Muscle of leg (tissue), 11 donors: ENCODE measurements around the gene CD47. TPM values are rescaled to one million over a fixed set of nuclear protein-coding genes. Genes with fewer than 3 reads are reported as not detected.

Experiments used
- DNase-seq: peaks from one replicate; pipeline ENCODE4 v3.0.0; 2013
- H3K27ac ChIP-seq: one replicate; pipeline ENCODE4 v1.5.1; 2013; ENCODE audit warnings: mild to moderate bottlenecking, low read length, control low read depth
- H3K27me3 ChIP-seq: one replicate; pipeline ENCODE4 v1.6.1; 2013; ENCODE audit warnings: low read length; ENCODE audit not compliant: control insufficient read depth, insufficient read depth
- H3K36me3 ChIP-seq: one replicate; pipeline ENCODE4 v1.6.1; 2013; ENCODE audit warnings: low read length; ENCODE audit not compliant: control insufficient read depth, insufficient read depth
- H3K4me1 ChIP-seq: one replicate; pipeline ENCODE4 v1.6.1; 2013; ENCODE audit warnings: low read length; ENCODE audit not compliant: control insufficient read depth, insufficient read depth
- H3K4me3 ChIP-seq: one replicate; pipeline ENCODE4 v1.5.1; 2013; ENCODE audit warnings: low read length, control low read depth
- H3K9me3 ChIP-seq: replicated peaks from 2 replicates; pipeline ENCODE4 v1.6.1; 2013; ENCODE audit warnings: low read depth, low read length; ENCODE audit not compliant: control insufficient read depth
- WGBS: methylation state at CpG from one replicate; pipeline ENCODE4 v1.1.5; 2013; ENCODE audit warnings: missing lambda C conversion rate; ENCODE audit not compliant: insufficient coverage; 5-methylcytosine and 5-hydroxymethylcytosine counted together
- polyA plus RNA-seq, 8 donors: library from polyadenylated mRNA; unstranded; fragments of 120-200 nt; gene quantifications; one replicate each; pipeline versions ENCODE4 v1.2.1 to v1.2.3, GENCODE V29; 2013; ENCODE audit warnings: inconsistent platforms in 1 of 8, low replicate concordance in 1 of 8; ENCODE audit not compliant: insufficient read length in 8 of 8, insufficient read depth in 1 of 8
- total RNA-seq: library from RNA; stranded (reverse); fragments of 120-200 nt; gene quantifications from one replicate; pipeline ENCODE4 v1.2.4, GENCODE V29; 2013

Gene CD47
- total and polyA plus RNA-seq, 9 donors = 55.3 to 84.6 (median 70.4) TPM

GRCh38 chr3:108042300-108042699 lies 48.5 kb downstream of the CD47 start:
- no peaks in the 10 kb centered on the region for H3K9me3 ChIP-seq
- no peaks in the 10 kb centered on the region for H3K4me1 ChIP-seq
- 80% methylated on average over 2 of the region's 8 CpGs for WGBS
- no peaks in the 10 kb centered on the region for H3K27me3 ChIP-seq
- no peak overlapping the region for H3K27ac ChIP-seq
- H3K4me3 ChIP-seq = no peak overlapping the region
- H3K36me3 ChIP-seq = peaks cover 17% of the 10 kb centered on the region
- no peak for DNase-seq

- WGBS = no CpG with 5 or more reads among the region's 1 CpG
- H3K27me3 ChIP-seq = no peaks in the 10 kb centered on the region
- H3K36me3 ChIP-seq = peaks cover 12% of the 10 kb centered on the region
- no peak for DNase-seq
- no peaks in the 10 kb centered on the region for H3K9me3 ChIP-seq
- H3K27ac ChIP-seq = no peak overlapping the region
- H3K4me1 ChIP-seq = no peaks in the 10 kb centered on the region
- no peak overlapping the region for H3K4me3 ChIP-seq
Observed at GRCh38 chr3:108041253-108041652, 49.6 kb downstream of the CD47 start.

GRCh38 chr3:108037770-108038169 lies 53.1 kb downstream of the CD47 start:
- WGBS = no CpG with 5 or more reads among the region's 3 CpGs
- H3K36me3 ChIP-seq = peaks cover 9% of the 10 kb centered on the region
- H3K9me3 ChIP-seq = no peaks in the 10 kb centered on the region

GRCh38 chr3:108036984-108037741 lies 53.7 kb downstream of the CD47 start:
- Histone ChIP-seq H3K27ac (no peak overlapping the region), H3K36me3 (peaks cover 3% of the 10 kb centered on the region), H3K4me3 (no peak overlapping the region), H3K4me1 (no peaks in the 10 kb centered on the region), H3K9me3 (no peaks in the 10 kb centered on the region), H3K27me3 (no peaks in the 10 kb centered on the region)
- peak; percentile 51 for DNase-seq
- WGBS = 62% methylated on average over 4 of the region's 12 CpGs

More at GRCh38 chr3:108037770-108038169, 53.1 kb downstream of the CD47 start:
- Histone ChIP-seq H3K27me3 (no peaks in the 10 kb centered on the region), H3K4me1 (no peaks in the 10 kb centered on the region), H3K4me3 (no peak overlapping the region), H3K27ac (no peak overlapping the region)
- no peak for DNase-seq

- Histone ChIP-seq H3K36me3 (no peaks in the 10 kb centered on the region), H3K4me3 (no peak overlapping the region), H3K9me3 (no peaks in the 10 kb centered on the region), H3K27me3 (no peaks in the 10 kb centered on the region), H3K27ac (no peak overlapping the region), H3K4me1 (no peaks in the 10 kb centered on the region)
- no CpG with 5 or more reads among the region's 1 CpG for whole genome bisulfite sequencing
- no peak for DNase-seq
Observed at GRCh38 chr3:108036401-108036800, 54.4 kb downstream of the CD47 start.

- H3K4me1 ChIP-seq = no peaks in the 10 kb centered on the region
- no peak for DNase-seq
- no peaks in the 10 kb centered on the region for H3K27me3 ChIP-seq
- H3K36me3 ChIP-seq = no peaks in the 10 kb centered on the region
- no peak overlapping the region for H3K4me3 ChIP-seq
- H3K27ac ChIP-seq = no peak overlapping the region
- WGBS = 83% methylated on average over 2 of the region's 4 CpGs
- no peaks in the 10 kb centered on the region for H3K9me3 ChIP-seq
Observed at GRCh38 chr3:108035751-108036150, 55.1 kb downstream of the CD47 start.

GRCh38 chr3:108031895-108032294 lies 58.9 kb downstream of the CD47 start:
- no peak for DNase-seq
- no peaks in the 10 kb centered on the region for H3K4me1 ChIP-seq
- H3K36me3 ChIP-seq = no peaks in the 10 kb centered on the region
- no peak overlapping the region for H3K4me3 ChIP-seq
- H3K9me3 ChIP-seq = no peaks in the 10 kb centered on the region
- no peaks in the 10 kb centered on the region for H3K27me3 ChIP-seq
- WGBS = 90% methylated on average over 2 of the region's 2 CpGs
- H3K27ac ChIP-seq = no peak overlapping the region

- no peaks in the 10 kb centered on the region for H3K27me3 ChIP-seq
- H3K27ac ChIP-seq = no peak overlapping the region
- H3K4me3 ChIP-seq = no peak overlapping the region
- peak; percentile 68 for DNase-seq
- no peaks in the 10 kb centered on the region for H3K36me3 ChIP-seq
- no peaks in the 10 kb centered on the region for H3K9me3 ChIP-seq
- no peaks in the 10 kb centered on the region for H3K4me1 ChIP-seq
- WGBS = 72% methylated on average over 4 of the region's 5 CpGs
Observed at GRCh38 chr3:108030960-108031359, 59.9 kb downstream of the CD47 start.

- H3K27me3 ChIP-seq = no peaks in the 10 kb centered on the region
- no CpG with 5 or more reads among the region's 1 CpG for WGBS
- no peaks in the 10 kb centered on the region for H3K9me3 ChIP-seq
- DNase-seq = no peak
- H3K4me1 ChIP-seq = no peaks in the 10 kb centered on the region
- H3K27ac ChIP-seq = no peak overlapping the region
- no peak overlapping the region for H3K4me3 ChIP-seq
- no peaks in the 10 kb centered on the region for H3K36me3 ChIP-seq
Observed at GRCh38 chr3:108029466-108029865, 61.4 kb downstream of the CD47 start.

GRCh38 chr3:108028896-108029295 lies 61.9 kb downstream of the CD47 start:
- Histone ChIP-seq H3K27ac (no peak overlapping the region), H3K4me3 (no peak overlapping the region), H3K36me3 (no peaks in the 10 kb centered on the region), H3K4me1 (no peaks in the 10 kb centered on the region), H3K9me3 (no peaks in the 10 kb centered on the region), H3K27me3 (no peaks in the 10 kb centered on the region)
- WGBS = no CpG with 5 or more reads among the region's 2 CpGs
- no peak for DNase-seq

- H3K4me1 ChIP-seq = no peaks in the 10 kb centered on the region
- DNase-seq = no peak
- WGBS = 53% methylated on average over 2 of the region's 3 CpGs
- H3K4me3 ChIP-seq = no peak overlapping the region
- H3K9me3 ChIP-seq = no peaks in the 10 kb centered on the region
- H3K27ac ChIP-seq = no peak overlapping the region
- no peaks in the 10 kb centered on the region for H3K36me3 ChIP-seq
- H3K27me3 ChIP-seq = no peaks in the 10 kb centered on the region
Observed at GRCh38 chr3:108025177-108025576, 65.7 kb downstream of the CD47 start.
